Stimulated activated CD4-positive, alpha-beta T cell treated with anti-CD3 and anti-CD28 coated beads, Interleukin-4, amount 100 ng/mL, for 4 hours (primary cell): ENCODE measurements around the gene SLX4IP.
A peak's percentile ranks its signal among the peaks of the same experiment; 100 is the strongest.

Experiments
- DNase-seq, 2 experiments: peaks; one replicate each; pipeline ENCODE4 v3.0.0-alpha.2; 2020

The SLX4IP gene

GRCh38 chr20:10429443-10429981, 5.6 kb upstream of the SLX4IP start:
- no peak for DNase-seq

GRCh38 chr20:10430000-10430466, 5.1 kb upstream of the SLX4IP start:
- no peak for DNase-seq

GRCh38 chr20:10430704-10431103, 4.4 kb upstream of the SLX4IP start:
- no peak for DNase-seq

GRCh38 chr20:10432079-10432478, 3.0 kb upstream of the SLX4IP start:
- DNase-seq = no peak

GRCh38 chr20:10433014-10433622, 2.0 kb upstream of the SLX4IP start:
- no peak for DNase-seq

GRCh38 chr20:10433623-10434466, 1.3 kb upstream of the SLX4IP start, which contains the start of gene MKKS:
Gene MKKS, minus strand, starts transcription at chr20:10434222. Its CDS starts 20,708 bp downstream, at chr20:10413514.
- DNase-seq = peak; percentile 82

GRCh38 chr20:10434467-10434831, 656 bp upstream of the SLX4IP start:
- peak; percentile 60 to 63 for DNase-seq

- DNase-seq = no peak
These were observed 1.1 kb downstream of the SLX4IP start for GRCh38 chr20:10436053-10436699.

GRCh38 chr20:10438217-10438616, 3.1 kb downstream of the SLX4IP start:
- no peak for DNase-seq

- DNase-seq = no peak
These were observed 8.8 kb downstream of the SLX4IP start for GRCh38 chr20:10443936-10444335.

- no peak for DNase-seq
These were observed 10.7 kb downstream of the SLX4IP start for GRCh38 chr20:10445758-10446157.

GRCh38 chr20:10447028-10447427, 11.9 kb downstream of the SLX4IP start:
- peak; percentile 15 to 50 for DNase-seq

GRCh38 chr20:10448270-10449156, 13.4 kb downstream of the SLX4IP start:
- DNase-seq = no peak

- DNase-seq = no peak
These were observed 14.2 kb downstream of the SLX4IP start for GRCh38 chr20:10449270-10449669.

GRCh38 chr20:10453241-10453640, 18.1 kb downstream of the SLX4IP start:
- no peak for DNase-seq

GRCh38 chr20:10454151-10454750, 19.1 kb downstream of the SLX4IP start:
- no peak for DNase-seq

- no peak for DNase-seq
These were observed 26.4 kb downstream of the SLX4IP start for GRCh38 chr20:10461495-10461894.

- no peak for DNase-seq
These were observed 27.4 kb downstream of the SLX4IP start for GRCh38 chr20:10462516-10462915.

GRCh38 chr20:10463622-10464021, 28.5 kb downstream of the SLX4IP start:
- no peak for DNase-seq

- no peak for DNase-seq
These were observed 30.0 kb downstream of the SLX4IP start for GRCh38 chr20:10465135-10465534.

- DNase-seq = no peak
These were observed 31.2 kb downstream of the SLX4IP start for GRCh38 chr20:10466325-10466724.

- no peak for DNase-seq
These were observed 31.8 kb downstream of the SLX4IP start for GRCh38 chr20:10466855-10467254.
